Liver (tissue), 9 donors: ENCODE measurements around the gene MAPK11. TPM values are rescaled to one million over a fixed set of nuclear protein-coding genes. Genes with fewer than 3 reads are reported as not detected.

Source experiments
- DNase-seq: peaks from one replicate; pipeline ENCODE4 v3.0.0-alpha.2; 2017; ENCODE audit warnings: low spot score
- H3K27ac ChIP-seq, 2 donors: one replicate each; pipeline ENCODE4 v1.7.0; 2013; ENCODE audit warnings: inconsistent platforms in 2 of 2, low read length in 2 of 2, control low read depth in 1 of 2, low read depth in 1 of 2, mild to moderate bottlenecking in 1 of 2
- H3K27me3 ChIP-seq, 4 donors: one replicate each; pipeline versions ENCODE4 v1.6.1 to v1.7.0; 2013; ENCODE audit warnings: low read length in 3 of 4, inconsistent platforms in 1 of 4, mild to moderate bottlenecking in 1 of 4, moderate library complexity in 1 of 4; ENCODE audit not compliant: control insufficient read depth in 4 of 4, insufficient read depth in 4 of 4
- H3K36me3 ChIP-seq, 4 donors: one replicate each; pipeline versions ENCODE4 v1.6.1 to v1.7.0; 2013; ENCODE audit warnings: low read length in 3 of 4, mild to moderate bottlenecking in 3 of 4, low read depth in 1 of 4, moderate library complexity in 1 of 4; ENCODE audit not compliant: control insufficient read depth in 4 of 4, insufficient read depth in 3 of 4
- H3K4me1 ChIP-seq, 4 donors: one replicate each; pipeline versions ENCODE4 v1.6.1 to v1.7.0; 2013; ENCODE audit warnings: low read length in 3 of 4, mild to moderate bottlenecking in 3 of 4, moderate library complexity in 1 of 4; ENCODE audit not compliant: control insufficient read depth in 4 of 4, insufficient read depth in 4 of 4
- H3K4me3 ChIP-seq, 3 donors: one replicate each; pipeline versions ENCODE4 v1.6.1 to v1.7.0; 2013; ENCODE audit warnings: low read length in 3 of 3, control low read depth in 1 of 3, low read depth in 1 of 3, mild to moderate bottlenecking in 1 of 3
- H3K9ac ChIP-seq, 2 donors: one replicate each; pipeline ENCODE4 v1.7.0; 2013; ENCODE audit warnings: low read length in 2 of 2, mild to moderate bottlenecking in 2 of 2, moderate library complexity in 2 of 2, control low read depth in 1 of 2, low read depth in 1 of 2
- H3K9me3 ChIP-seq, 4 donors: one replicate each; pipeline versions ENCODE4 v1.6.1 to v1.7.0; 2013; ENCODE audit warnings: low read length in 3 of 4; ENCODE audit not compliant: control insufficient read depth in 4 of 4
- EGR1 ChIP-seq, 2 donors: IDR thresholded peaks; 2 replicates each; pipeline ENCODE4 v1.6.1; 2016 to 2018; ENCODE audit warnings: antibody characterized with exemption in 2 of 2, low read depth in 2 of 2
- FOXA1 ChIP-seq: IDR thresholded peaks from 2 replicates; pipeline ENCODE4 v1.6.1; 2016; ENCODE audit warnings: antibody characterized with exemption
- FOXA2 ChIP-seq: IDR thresholded peaks from 2 replicates; pipeline ENCODE4 v1.6.1; 2016; ENCODE audit warnings: antibody characterized with exemption
- GABPA ChIP-seq, 2 donors: IDR thresholded peaks in 1 of 2; conservative IDR thresholded peaks in 1 of 2; 2 replicates each; pipeline ENCODE4 v1.6.1; 2016; ENCODE audit warnings: antibody characterized with exemption in 2 of 2, mild to moderate bottlenecking in 1 of 2, moderate library complexity in 1 of 2
- HNF4A ChIP-seq, 2 donors: conservative IDR thresholded peaks; 2 replicates each; pipeline ENCODE4 v1.6.1; 2016; ENCODE audit warnings: antibody characterized with exemption in 2 of 2, mild to moderate bottlenecking in 2 of 2
- HNF4G ChIP-seq: IDR thresholded peaks from 2 replicates; pipeline ENCODE4 v1.6.1; 2016; ENCODE audit warnings: antibody characterized with exemption
- JUND ChIP-seq, 2 donors: IDR thresholded peaks; 2 replicates each; pipeline ENCODE4 v1.6.1; 2016; ENCODE audit warnings: antibody characterized with exemption in 2 of 2
- NR2F2 ChIP-seq: IDR thresholded peaks from 2 replicates; pipeline ENCODE4 v1.6.1; 2016; ENCODE audit warnings: antibody characterized with exemption
- RAD21 ChIP-seq, 2 donors: IDR thresholded peaks; 2 replicates each; pipeline ENCODE4 v1.6.1; 2016; ENCODE audit warnings: antibody characterized with exemption in 2 of 2, mild to moderate bottlenecking in 2 of 2
- RXRA ChIP-seq, 2 donors: IDR thresholded peaks; 2 replicates each; pipeline ENCODE4 v1.6.1; 2017 to 2018; ENCODE audit warnings: antibody characterized with exemption in 2 of 2, mild to moderate bottlenecking in 1 of 2
- SP1 ChIP-seq: IDR thresholded peaks from 2 replicates; pipeline ENCODE4 v1.6.1; 2018; ENCODE audit warnings: antibody characterized with exemption, mild to moderate bottlenecking
- TAF1 ChIP-seq: conservative IDR thresholded peaks from 2 replicates; pipeline ENCODE4 v1.6.1; 2016; ENCODE audit warnings: antibody characterized with exemption, mild to moderate bottlenecking
- YY1 ChIP-seq: IDR thresholded peaks from 2 replicates; pipeline ENCODE4 v1.6.1; 2016; ENCODE audit warnings: antibody characterized with exemption, mild to moderate bottlenecking
- WGBS: extraction: QIAGEN DNeasy Blood & Tissue Kit; methylation state at CpG from one replicate; pipeline ENCODE4 v1.1.7; 2013; 5-methylcytosine and 5-hydroxymethylcytosine counted together
- polyA plus RNA-seq, 2 donors: library from polyadenylated mRNA; stranded (reverse) in 1 of 2; unstranded in 1 of 2; fragments of 200-250 nt in 1 of 2; fragments of >200 nt in 1 of 2; fragmentation: Nextera tagmentation in 1 of 2; extraction: Ambion mirVana in 1 of 2; gene quantifications; one replicate each; pipeline versions ENCODE4 v1.2.1 to v1.2.3, GENCODE V29; 2013 to 2015
- total RNA-seq, 2 donors: library from RNA; depleted of rRNA; stranded (reverse); fragments of >200 nt; gene quantifications; one replicate each; pipeline ENCODE4 v1.2.3, GENCODE V29; 2014
- TF ChIP-seq, protein P1 (sequence below): fragments of 150-350 bp; IDR thresholded peaks from 2 replicates; pipeline ENCODE4 v1.5.1; 2017; ENCODE audit warnings: improper control_type of control experiment, low read depth, low read length; ENCODE audit not compliant: missing input control
- TF ChIP-seq, protein P2 (sequence below): IDR thresholded peaks from 2 replicates; pipeline ENCODE4 v1.6.1; 2016; ENCODE audit warnings: antibody characterized with exemption
- TF ChIP-seq, protein P3 (sequence below): IDR thresholded peaks from 2 replicates; pipeline ENCODE4 v1.6.1; 2016; ENCODE audit warnings: antibody characterized with exemption
- TF ChIP-seq, protein P4 (sequence below): IDR thresholded peaks from 2 replicates; pipeline ENCODE4 v1.6.1; 2016; ENCODE audit warnings: antibody characterized with exemption, mild to moderate bottlenecking
- TF ChIP-seq, protein P5 (sequence below): IDR thresholded peaks from 2 replicates; pipeline ENCODE4 v1.6.1; 2016; ENCODE audit warnings: antibody characterized with exemption
- donor health status: healthy.
- donor health status: healthy.
- donor health status: healthy.
- donor health status: healthy.
- donor health status: healthy.

MAPK11 gene
- total and polyA plus RNA-seq, 4 donors: 0.65 to 2.0 (median 1.0) TPM

DNA sequence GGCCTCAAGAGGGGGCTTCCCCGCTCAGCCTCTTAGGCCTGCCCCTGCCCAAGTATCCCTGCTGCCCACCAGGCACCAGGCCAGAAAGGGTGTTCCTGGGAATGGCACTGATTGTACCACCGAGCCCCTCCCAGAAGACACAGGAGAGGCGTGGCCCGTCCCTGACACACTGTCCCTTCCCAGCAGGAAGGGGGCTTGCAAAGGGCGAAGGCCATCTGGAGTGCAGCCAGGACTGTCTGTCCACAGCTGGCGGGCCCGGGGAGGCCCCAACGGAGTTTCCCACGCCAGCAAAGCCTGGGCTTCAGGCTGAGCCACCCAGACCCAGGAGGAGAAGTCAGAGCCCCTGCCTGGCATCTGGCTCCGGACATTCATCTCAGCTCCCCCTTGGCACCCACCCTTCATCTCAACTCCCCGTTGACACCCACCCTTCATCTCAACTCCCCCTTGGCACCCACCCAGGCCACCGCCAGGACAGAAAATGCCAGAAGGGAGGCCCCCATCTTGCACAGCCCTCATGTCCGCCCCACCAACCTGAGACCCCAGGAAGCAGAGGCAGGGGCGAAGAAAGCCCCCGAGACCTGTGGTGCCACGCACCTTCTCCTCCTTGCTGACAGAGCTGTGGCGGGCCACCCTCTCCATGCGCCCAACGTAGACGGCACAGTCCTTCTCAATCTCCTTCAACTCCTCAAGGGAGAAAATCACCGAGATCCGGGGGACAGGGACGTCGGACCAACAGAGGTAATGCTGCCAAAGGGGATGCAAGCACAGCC is 44.8 kb downstream of the MAPK11 start:
- Histone ChIP-seq H3K4me1 (no peaks in the 10 kb centered on the region), H3K9ac (no peak overlapping the region), H3K36me3 (peaks cover 18 to 75% (median 31%) of the 10 kb centered on the region in 4 donors), H3K27me3 (no peaks in the 10 kb centered on the region), H3K4me3 (no peak overlapping the region), H3K9me3 (no peaks in the 10 kb centered on the region), H3K27ac (no peak overlapping the region)
- WGBS: 88% methylated on average over 24 of the region's 24 CpGs
- no peak for TF ChIP-seq SP1
- TF ChIP-seq, protein P1, sequence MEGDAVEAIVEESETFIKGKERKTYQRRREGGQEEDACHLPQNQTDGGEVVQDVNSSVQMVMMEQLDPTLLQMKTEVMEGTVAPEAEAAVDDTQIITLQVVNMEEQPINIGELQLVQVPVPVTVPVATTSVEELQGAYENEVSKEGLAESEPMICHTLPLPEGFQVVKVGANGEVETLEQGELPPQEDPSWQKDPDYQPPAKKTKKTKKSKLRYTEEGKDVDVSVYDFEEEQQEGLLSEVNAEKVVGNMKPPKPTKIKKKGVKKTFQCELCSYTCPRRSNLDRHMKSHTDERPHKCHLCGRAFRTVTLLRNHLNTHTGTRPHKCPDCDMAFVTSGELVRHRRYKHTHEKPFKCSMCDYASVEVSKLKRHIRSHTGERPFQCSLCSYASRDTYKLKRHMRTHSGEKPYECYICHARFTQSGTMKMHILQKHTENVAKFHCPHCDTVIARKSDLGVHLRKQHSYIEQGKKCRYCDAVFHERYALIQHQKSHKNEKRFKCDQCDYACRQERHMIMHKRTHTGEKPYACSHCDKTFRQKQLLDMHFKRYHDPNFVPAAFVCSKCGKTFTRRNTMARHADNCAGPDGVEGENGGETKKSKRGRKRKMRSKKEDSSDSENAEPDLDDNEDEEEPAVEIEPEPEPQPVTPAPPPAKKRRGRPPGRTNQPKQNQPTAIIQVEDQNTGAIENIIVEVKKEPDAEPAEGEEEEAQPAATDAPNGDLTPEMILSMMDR: no peak
- no peak for TF ChIP-seq FOXA1
- TF ChIP-seq, protein P2, sequence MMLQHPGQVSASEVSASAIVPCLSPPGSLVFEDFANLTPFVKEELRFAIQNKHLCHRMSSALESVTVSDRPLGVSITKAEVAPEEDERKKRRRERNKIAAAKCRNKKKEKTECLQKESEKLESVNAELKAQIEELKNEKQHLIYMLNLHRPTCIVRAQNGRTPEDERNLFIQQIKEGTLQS: no peak
- DNase-seq: peak; percentile 74

DNA sequence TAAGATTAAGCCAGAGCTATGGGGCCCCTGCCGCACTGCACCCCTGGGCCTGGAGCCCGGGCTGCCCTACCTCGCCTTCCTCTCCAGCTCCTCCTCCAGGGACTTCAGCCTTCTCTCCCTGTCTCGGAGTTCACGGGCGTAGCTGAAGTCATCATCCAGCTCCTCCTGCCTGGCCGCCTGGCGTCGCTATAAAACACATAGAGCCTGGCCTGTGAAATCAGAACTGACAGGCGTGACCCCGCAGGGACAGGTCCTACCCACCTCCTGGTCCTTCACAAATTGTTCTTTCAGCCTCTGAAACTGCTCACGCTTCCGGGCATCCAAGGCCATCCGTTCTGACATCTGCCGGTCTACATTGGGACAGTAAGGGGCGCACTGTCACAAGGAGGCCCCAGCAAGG is 46.1 kb downstream of the MAPK11 start:
- no peak overlapping the region for H3K9ac ChIP-seq
- peaks cover 2 to 6% (median 4%) of the 10 kb centered on the region in 4 donors for H3K4me1 ChIP-seq
- TF ChIP-seq, protein P1: no peak
- no peak for TF ChIP-seq JUND (IDR thresholded peaks at IDR 0.05)
- no peak for TF ChIP-seq RXRA (IDR thresholded peaks at IDR 0.05)
- no peak for TF ChIP-seq FOXA1
- no peak for TF ChIP-seq HNF4A (conservative IDR thresholded peaks at IDR 0.05)
- no peak for TF ChIP-seq HNF4G
- TF ChIP-seq EGR1 (IDR thresholded peaks at IDR 0.05; ENCODE audit: low read depth in 2 of 2): no peak
- TF ChIP-seq SP1: no peak
- no peak for TF ChIP-seq YY1
- TF ChIP-seq, protein P3, sequence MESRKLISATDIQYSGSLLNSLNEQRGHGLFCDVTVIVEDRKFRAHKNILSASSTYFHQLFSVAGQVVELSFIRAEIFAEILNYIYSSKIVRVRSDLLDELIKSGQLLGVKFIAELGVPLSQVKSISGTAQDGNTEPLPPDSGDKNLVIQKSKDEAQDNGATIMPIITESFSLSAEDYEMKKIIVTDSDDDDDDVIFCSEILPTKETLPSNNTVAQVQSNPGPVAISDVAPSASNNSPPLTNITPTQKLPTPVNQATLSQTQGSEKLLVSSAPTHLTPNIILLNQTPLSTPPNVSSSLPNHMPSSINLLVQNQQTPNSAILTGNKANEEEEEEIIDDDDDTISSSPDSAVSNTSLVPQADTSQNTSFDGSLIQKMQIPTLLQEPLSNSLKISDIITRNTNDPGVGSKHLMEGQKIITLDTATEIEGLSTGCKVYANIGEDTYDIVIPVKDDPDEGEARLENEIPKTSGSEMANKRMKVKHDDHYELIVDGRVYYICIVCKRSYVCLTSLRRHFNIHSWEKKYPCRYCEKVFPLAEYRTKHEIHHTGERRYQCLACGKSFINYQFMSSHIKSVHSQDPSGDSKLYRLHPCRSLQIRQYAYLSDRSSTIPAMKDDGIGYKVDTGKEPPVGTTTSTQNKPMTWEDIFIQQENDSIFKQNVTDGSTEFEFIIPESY: no peak
- no peak for TF ChIP-seq FOXA2
- no peak for TF ChIP-seq RAD21 (IDR thresholded peaks at IDR 0.05)
- TF ChIP-seq NR2F2: no peak
- no peak for TF ChIP-seq TAF1
- TF ChIP-seq, protein P2: no peak
- no peak for TF ChIP-seq GABPA (IDR thresholded peaks at IDR 0.05 in 1 of 2, conservative IDR thresholded peaks at IDR 0.05 in 1 of 2)
- TF ChIP-seq, protein P4, sequence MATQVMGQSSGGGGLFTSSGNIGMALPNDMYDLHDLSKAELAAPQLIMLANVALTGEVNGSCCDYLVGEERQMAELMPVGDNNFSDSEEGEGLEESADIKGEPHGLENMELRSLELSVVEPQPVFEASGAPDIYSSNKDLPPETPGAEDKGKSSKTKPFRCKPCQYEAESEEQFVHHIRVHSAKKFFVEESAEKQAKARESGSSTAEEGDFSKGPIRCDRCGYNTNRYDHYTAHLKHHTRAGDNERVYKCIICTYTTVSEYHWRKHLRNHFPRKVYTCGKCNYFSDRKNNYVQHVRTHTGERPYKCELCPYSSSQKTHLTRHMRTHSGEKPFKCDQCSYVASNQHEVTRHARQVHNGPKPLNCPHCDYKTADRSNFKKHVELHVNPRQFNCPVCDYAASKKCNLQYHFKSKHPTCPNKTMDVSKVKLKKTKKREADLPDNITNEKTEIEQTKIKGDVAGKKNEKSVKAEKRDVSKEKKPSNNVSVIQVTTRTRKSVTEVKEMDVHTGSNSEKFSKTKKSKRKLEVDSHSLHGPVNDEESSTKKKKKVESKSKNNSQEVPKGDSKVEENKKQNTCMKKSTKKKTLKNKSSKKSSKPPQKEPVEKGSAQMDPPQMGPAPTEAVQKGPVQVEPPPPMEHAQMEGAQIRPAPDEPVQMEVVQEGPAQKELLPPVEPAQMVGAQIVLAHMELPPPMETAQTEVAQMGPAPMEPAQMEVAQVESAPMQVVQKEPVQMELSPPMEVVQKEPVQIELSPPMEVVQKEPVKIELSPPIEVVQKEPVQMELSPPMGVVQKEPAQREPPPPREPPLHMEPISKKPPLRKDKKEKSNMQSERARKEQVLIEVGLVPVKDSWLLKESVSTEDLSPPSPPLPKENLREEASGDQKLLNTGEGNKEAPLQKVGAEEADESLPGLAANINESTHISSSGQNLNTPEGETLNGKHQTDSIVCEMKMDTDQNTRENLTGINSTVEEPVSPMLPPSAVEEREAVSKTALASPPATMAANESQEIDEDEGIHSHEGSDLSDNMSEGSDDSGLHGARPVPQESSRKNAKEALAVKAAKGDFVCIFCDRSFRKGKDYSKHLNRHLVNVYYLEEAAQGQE: no peak
- TF ChIP-seq, protein P5, sequence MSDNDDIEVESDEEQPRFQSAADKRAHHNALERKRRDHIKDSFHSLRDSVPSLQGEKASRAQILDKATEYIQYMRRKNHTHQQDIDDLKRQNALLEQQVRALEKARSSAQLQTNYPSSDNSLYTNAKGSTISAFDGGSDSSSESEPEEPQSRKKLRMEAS: no peak
- H3K9me3 ChIP-seq: no peaks in the 10 kb centered on the region
- no peak overlapping the region for H3K4me3 ChIP-seq
- 96% methylated on average over 16 of the region's 16 CpGs for WGBS
- H3K27ac ChIP-seq: no peak overlapping the region
- DNase-seq: no peak
- peaks cover 15 to 70% (median 33%) of the 10 kb centered on the region in 4 donors for H3K36me3 ChIP-seq
- no peaks in the 10 kb centered on the region for H3K27me3 ChIP-seq
